PC-9 (cell line): ENCODE measurements around the gene NELFB.

Source experiments
- CTCF ChIP-seq: fragments of 200-600 bp; sonication (generic); conservative IDR thresholded peaks from 2 replicates; pipeline ENCODE4 v1.6.1; 2017; ENCODE audit warnings: mixed run types, antibody characterized with exemption, mild to moderate bottlenecking, moderate library complexity
- EZH2 ChIP-seq: fragments of 200-600 bp; sonication (generic); IDR thresholded peaks from 2 replicates; pipeline ENCODE4 v1.8.0; 2017; ENCODE audit warnings: antibody characterized with exemption, low read depth

- no peak for TF ChIP-seq EZH2
- TF ChIP-seq CTCF = no peak
These were observed 44.8 kb downstream of the NELFB start for GRCh38 chr9:137299938-137300337.
